IMR-90 (cell line): ENCODE data around the gene SMIM5.

ENCODE experiments used
- BHLHE40 ChIP-seq: fragments of 150-350 bp; IDR thresholded peaks from 2 replicates; pipeline ENCODE4 v1.6.1; 2016; ENCODE audit warnings: mild to moderate bottlenecking, low read depth, low read length
- CEBPB ChIP-seq: IDR thresholded peaks from 2 replicates; pipeline ENCODE4 v1.6.1; 2012; ENCODE audit warnings: low read depth, low read length, improper control_type of control experiment
- FOS ChIP-seq: fragments of 150-350 bp; IDR thresholded peaks from 2 replicates; pipeline ENCODE4 v1.6.1; 2016; ENCODE audit warnings: low read depth, low read length
- MAFK ChIP-seq: IDR thresholded peaks from 2 replicates; pipeline ENCODE4 v1.6.1; 2012; ENCODE audit warnings: low read depth, low read length, improper control_type of control experiment
- MAZ ChIP-seq: IDR thresholded peaks from 2 replicates; pipeline ENCODE4 v1.6.1; 2012; ENCODE audit warnings: low read depth, mild to moderate bottlenecking, low read length, improper control_type of control experiment, moderate library complexity, borderline replicate concordance
- MXI1 ChIP-seq: IDR thresholded peaks from 2 replicates; pipeline ENCODE4 v1.6.1; 2012; ENCODE audit warnings: low read depth, mild to moderate bottlenecking, low read length, moderate library complexity, borderline replicate concordance
- POLR2A ChIP-seq: IDR thresholded peaks from 2 replicates; pipeline ENCODE4 v1.6.1; 2012; ENCODE audit warnings: mild to moderate bottlenecking, low read depth, low read length
- RAD21 ChIP-seq: IDR thresholded peaks from 2 replicates; pipeline ENCODE4 v1.6.1; 2012; ENCODE audit warnings: low read length, improper control_type of control experiment
- RCOR1 ChIP-seq: IDR thresholded peaks from 2 replicates; pipeline ENCODE4 v1.6.1; 2012; ENCODE audit warnings: mild to moderate bottlenecking, low read length, improper control_type of control experiment; ENCODE audit not compliant: insufficient replicate concordance
- RFX5 ChIP-seq: IDR thresholded peaks from 2 replicates; pipeline ENCODE4 v1.8.0; 2012; ENCODE audit warnings: low read depth, mild to moderate bottlenecking, low read length, moderate library complexity
- SMC3 ChIP-seq: fragments of 150-350 bp; IDR thresholded peaks from 2 replicates; pipeline ENCODE4 v1.6.1; 2016; ENCODE audit warnings: low read depth, mild to moderate bottlenecking, antibody characterized with exemption, low read length, moderate library complexity
- TF ChIP-seq, protein P1 (sequence below): conservative IDR thresholded peaks from 2 replicates; pipeline ENCODE4 v1.5.1; 2012; ENCODE audit warnings: mild to moderate bottlenecking, low read depth, low read length, improper control_type of control experiment
- TF ChIP-seq, protein P2 (sequence below): fragments of 150-350 bp; IDR thresholded peaks from 2 replicates; pipeline ENCODE4 v1.6.1; 2017; ENCODE audit warnings: mild to moderate bottlenecking, antibody characterized with exemption, low read length, low read depth
- TF ChIP-seq, protein P3 (sequence below): fragments of 150-350 bp; IDR thresholded peaks from 2 replicates; pipeline ENCODE4 v1.6.1; 2016; ENCODE audit warnings: low read depth, mild to moderate bottlenecking, low read length, moderate library complexity, borderline replicate concordance

DNA sequence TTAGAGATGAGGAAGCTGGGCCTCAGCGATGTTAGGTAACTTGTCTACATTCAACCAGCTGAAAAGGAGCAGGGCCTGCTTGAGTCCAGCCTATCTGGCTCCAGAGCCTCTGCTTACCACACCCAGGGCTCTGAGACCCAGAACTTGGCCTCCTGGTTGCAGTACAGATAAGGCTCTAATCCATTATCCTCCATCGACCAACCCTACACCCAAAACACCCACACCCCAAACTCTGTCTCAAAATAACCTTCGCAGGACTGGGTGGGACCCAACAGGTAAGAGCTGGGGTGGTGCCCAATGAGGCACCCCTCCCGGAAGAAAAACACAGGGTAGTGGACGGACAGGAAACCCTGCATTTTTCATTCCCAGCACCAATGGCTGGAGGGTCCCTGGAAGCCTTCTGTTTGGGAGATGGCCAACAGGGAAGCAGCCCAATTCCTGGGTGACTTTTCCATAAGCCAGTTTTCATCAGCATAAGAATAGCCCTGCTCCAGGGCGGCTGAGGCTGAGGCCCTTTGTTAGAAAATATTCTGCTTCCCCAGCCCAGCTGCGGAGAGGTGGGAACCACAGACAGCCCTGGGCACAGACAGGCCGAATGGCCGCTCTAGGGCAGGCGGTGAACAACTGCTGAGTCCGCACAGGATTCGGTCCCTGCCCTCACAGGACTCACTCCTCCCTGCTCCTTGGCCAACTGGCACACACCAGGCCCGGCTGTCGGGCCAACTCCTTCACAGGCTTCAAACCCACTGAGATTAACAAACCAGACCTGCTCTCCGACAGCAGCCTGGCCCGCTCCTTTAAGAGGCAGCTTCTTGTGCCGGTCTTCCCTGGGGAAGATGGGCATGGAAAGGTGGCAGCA, 9.8 kb downstream of the SMIM5 start:
- TF ChIP-seq, protein P1, sequence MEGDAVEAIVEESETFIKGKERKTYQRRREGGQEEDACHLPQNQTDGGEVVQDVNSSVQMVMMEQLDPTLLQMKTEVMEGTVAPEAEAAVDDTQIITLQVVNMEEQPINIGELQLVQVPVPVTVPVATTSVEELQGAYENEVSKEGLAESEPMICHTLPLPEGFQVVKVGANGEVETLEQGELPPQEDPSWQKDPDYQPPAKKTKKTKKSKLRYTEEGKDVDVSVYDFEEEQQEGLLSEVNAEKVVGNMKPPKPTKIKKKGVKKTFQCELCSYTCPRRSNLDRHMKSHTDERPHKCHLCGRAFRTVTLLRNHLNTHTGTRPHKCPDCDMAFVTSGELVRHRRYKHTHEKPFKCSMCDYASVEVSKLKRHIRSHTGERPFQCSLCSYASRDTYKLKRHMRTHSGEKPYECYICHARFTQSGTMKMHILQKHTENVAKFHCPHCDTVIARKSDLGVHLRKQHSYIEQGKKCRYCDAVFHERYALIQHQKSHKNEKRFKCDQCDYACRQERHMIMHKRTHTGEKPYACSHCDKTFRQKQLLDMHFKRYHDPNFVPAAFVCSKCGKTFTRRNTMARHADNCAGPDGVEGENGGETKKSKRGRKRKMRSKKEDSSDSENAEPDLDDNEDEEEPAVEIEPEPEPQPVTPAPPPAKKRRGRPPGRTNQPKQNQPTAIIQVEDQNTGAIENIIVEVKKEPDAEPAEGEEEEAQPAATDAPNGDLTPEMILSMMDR = no peak
- TF ChIP-seq RCOR1 = no peak
- no peak for TF ChIP-seq POLR2A
- TF ChIP-seq, protein P2, sequence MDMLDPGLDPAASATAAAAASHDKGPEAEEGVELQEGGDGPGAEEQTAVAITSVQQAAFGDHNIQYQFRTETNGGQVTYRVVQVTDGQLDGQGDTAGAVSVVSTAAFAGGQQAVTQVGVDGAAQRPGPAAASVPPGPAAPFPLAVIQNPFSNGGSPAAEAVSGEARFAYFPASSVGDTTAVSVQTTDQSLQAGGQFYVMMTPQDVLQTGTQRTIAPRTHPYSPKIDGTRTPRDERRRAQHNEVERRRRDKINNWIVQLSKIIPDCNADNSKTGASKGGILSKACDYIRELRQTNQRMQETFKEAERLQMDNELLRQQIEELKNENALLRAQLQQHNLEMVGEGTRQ = no peak
- TF ChIP-seq RAD21 = no peak
- TF ChIP-seq MAFK = no peak
- no peak for TF ChIP-seq MXI1
- TF ChIP-seq, protein P3, sequence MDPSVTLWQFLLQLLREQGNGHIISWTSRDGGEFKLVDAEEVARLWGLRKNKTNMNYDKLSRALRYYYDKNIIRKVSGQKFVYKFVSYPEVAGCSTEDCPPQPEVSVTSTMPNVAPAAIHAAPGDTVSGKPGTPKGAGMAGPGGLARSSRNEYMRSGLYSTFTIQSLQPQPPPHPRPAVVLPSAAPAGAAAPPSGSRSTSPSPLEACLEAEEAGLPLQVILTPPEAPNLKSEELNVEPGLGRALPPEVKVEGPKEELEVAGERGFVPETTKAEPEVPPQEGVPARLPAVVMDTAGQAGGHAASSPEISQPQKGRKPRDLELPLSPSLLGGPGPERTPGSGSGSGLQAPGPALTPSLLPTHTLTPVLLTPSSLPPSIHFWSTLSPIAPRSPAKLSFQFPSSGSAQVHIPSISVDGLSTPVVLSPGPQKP = no peak
- TF ChIP-seq CEBPB = no peak
- TF ChIP-seq FOS = no peak
- no peak for TF ChIP-seq SMC3
- TF ChIP-seq MAZ = no peak
- TF ChIP-seq RFX5 = no peak
- TF ChIP-seq BHLHE40 = no peak
